H7 (cell line): Measurements from ENCODE around the gene MYADM. TPM values are rescaled to one million over a fixed set of nuclear protein-coding genes. Genes with fewer than 3 reads are reported as not detected.

Experiments used
- DNase-seq: peaks from one replicate; pipeline ENCODE4 v3.0.0; 2012
- H3K27me3 ChIP-seq: 2 replicates; pipeline ENCODE4 v1.6.0; 2011; ENCODE audit warnings: mild to moderate bottlenecking, low read length; ENCODE audit not compliant: control insufficient read depth, insufficient read depth
- H3K36me3 ChIP-seq: replicated peaks from 2 replicates; pipeline ENCODE4 v1.5.1; 2011; ENCODE audit warnings: low read length; ENCODE audit not compliant: control insufficient read depth, insufficient read depth
- H3K4me3 ChIP-seq: 2 replicates; pipeline ENCODE4 v1.5.1; 2011; ENCODE audit warnings: low read depth, mild to moderate bottlenecking, control low read depth, low read length, moderate library complexity; ENCODE audit not compliant: insufficient read depth
- total RNA-seq: library from RNA; depleted of rRNA; stranded (reverse); fragments of >200 nt; shearing (Covaris generic); gene quantifications from 2 replicates; pipeline ENCODE4 v1.2.3, GENCODE V29; 2014; rRNA removed

The MYADM gene
- total RNA-seq, 1 experiment from 2014 or later: 37.5 TPM

- H3K4me3 ChIP-seq: peak overlapping the region; percentile 56
These were observed 40.6 kb downstream of the MYADM start for GRCh38 chr19:53908106-53908934.

DNA sequence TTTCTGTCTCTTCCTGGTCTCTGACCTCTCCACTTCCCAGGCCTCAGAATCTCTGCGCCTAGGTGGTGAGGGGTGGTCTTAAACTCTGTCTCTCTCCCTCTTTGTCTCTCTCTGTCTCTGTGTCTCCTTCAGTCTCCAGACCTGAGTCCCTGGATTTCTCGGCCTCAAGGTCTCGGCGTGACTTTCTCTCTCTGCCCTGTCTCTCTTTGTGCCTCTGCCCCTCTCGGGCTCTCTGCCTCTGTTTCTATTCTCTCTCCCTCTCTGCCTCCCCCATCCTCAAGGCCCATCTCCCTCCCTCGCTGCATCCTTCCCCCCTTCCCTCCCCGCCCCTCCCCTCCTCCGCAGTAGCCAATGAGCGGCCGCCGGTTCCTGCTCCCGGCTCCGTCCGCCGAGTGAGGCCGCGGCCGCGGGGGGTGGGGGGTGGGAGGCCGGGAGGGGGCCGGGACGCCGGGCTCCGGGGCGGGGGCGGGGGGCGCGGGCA is 41.3 kb downstream of the MYADM start, which contains the start of gene CACNG7:
Gene CACNG7 (plus strand): TSS at position 344 of the 481 bp plus-strand sequence. CDS start 3,554 bp downstream, outside the sequence.
- Histone ChIP-seq H3K36me3 (no peaks in the 10 kb centered on the region), H3K4me3 (peak within 1 kb of the TSS; percentile 66), H3K27me3 (peaks cover 77% of the 10 kb centered on the region)
- peak; percentile 95 for DNase-seq

More at GRCh38 chr19:53908106-53908934, 40.6 kb downstream of the MYADM start:
- DNase-seq: peak; percentile 93
- H3K27me3 ChIP-seq: peaks cover 77% of the 10 kb centered on the region
- H3K36me3 ChIP-seq: no peaks in the 10 kb centered on the region

GRCh38 chr19:53909471-53910169 is 41.9 kb downstream of the MYADM start:
- DNase-seq: peak; percentile 63
- peaks cover 70% of the 10 kb centered on the region for H3K27me3 ChIP-seq
- H3K36me3 ChIP-seq: no peaks in the 10 kb centered on the region
- H3K4me3 ChIP-seq: peak overlapping the region; percentile 66

DNA sequence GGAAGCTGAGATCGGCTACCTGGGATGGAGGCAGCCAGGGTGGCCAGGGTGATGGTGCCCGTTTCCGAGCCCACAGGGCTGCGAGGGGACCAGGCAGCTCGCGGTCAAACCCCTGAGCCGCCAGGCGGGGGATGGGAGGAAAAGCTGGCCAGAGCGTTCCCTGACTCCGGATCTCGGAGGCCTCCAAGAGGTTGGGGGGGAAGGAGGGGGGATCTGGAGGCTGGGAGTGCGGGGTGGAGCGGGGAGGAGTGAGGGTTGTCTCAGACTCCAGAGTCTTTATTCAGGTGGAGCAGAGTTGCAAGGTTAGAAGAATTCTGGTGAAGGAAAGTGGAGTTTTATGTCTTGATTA is 42.5 kb downstream of the MYADM start:
- peaks cover 65% of the 10 kb centered on the region for H3K27me3 ChIP-seq
- peak; percentile 87 for DNase-seq
- H3K4me3 ChIP-seq: peak overlapping the region; percentile 66
- H3K36me3 ChIP-seq: no peaks in the 10 kb centered on the region

- DNase-seq: peak; percentile 92
These were observed 45.0 kb downstream of the MYADM start for GRCh38 chr19:53912653-53913052.

DNA sequence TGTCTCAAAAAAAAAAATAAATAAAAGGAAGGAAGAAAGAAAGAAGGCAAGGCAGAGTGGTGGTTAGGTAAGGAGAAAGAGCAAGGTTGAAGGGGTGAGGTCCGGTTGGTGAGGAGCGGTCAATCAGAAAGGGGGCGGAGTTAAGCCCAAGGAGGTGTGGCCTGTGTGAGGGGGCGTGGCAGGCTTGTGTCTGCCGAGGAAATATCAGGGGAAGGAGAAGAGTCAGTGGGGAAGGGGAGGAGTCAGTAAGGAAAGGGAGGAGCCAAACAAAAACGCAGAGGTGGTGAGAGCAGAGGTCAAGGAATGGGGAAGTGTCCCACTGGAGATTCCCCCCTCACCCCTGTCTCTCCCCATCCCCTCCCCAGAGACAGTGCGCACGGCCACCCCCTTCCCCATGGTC is 47.3 kb downstream of the MYADM start:
- peak; percentile 90 for DNase-seq
- peaks cover 24% of the 10 kb centered on the region for H3K27me3 ChIP-seq

More at GRCh38 chr19:53912653-53913052, 45.0 kb downstream of the MYADM start:
- Histone ChIP-seq H3K36me3 (peaks cover 12% of the 10 kb centered on the region), H3K27me3 (peaks cover 45% of the 10 kb centered on the region), H3K4me3 (no peak overlapping the region)

DNA sequence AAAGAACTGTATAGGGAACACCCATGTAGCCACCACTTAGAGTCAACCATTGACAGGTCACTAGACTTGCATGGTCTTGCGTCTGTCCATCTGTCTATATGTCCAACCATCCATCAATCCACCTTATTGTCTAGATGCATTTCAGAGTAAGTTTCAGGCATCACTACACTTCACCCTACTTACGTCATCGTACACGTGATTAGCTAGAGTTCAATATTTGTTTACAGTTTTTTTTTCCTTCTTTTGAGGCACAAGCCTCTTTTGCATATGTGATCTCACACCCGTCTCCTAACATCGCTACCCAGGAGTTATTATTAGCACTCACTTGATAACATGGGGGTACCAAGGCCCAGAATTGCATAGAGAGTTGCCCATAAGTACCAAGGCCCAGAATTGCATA is 48.3 kb downstream of the MYADM start:
- Histone ChIP-seq H3K36me3 (peaks cover 12% of the 10 kb centered on the region), H3K27me3 (peaks cover 14% of the 10 kb centered on the region), H3K4me3 (no peak overlapping the region)
- no peak for DNase-seq

More for the DNA sequence above, 47.3 kb downstream of the MYADM start:
- H3K4me3 ChIP-seq: no peak overlapping the region
- H3K36me3 ChIP-seq: peaks cover 12% of the 10 kb centered on the region

DNA sequence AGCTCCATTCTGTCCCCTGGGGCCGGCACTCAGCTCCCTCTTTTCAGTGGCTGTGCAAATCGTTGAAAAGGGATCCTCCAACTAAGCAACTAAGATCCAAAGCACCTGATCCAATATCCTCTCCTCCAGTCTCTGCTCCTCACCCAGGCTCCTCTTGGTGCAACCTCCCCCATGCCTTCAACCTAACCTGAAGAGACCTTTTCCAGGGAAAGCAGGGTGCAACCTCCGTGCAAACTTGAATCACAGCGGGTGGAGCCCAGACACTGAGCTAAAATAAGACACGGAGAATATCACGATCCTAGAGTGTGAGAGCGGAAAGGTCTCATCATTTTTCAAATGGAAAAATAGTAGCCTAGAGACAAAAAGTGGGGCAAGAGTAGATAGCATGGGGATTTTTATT is 49.7 kb downstream of the MYADM start:
- peaks cover 2% of the 10 kb centered on the region; the same call in 1 of the 2 replicates for H3K27me3 ChIP-seq
- H3K36me3 ChIP-seq: peaks cover 12% of the 10 kb centered on the region
- no peak overlapping the region for H3K4me3 ChIP-seq
- DNase-seq: no peak

Other genes with a start within 250 kb of the MYADM start
- gene DPRX, start 235.9 kb upstream of the MYADM start, total RNA-seq: 0.59 TPM in 1 of 2 replicates, not detected in the other
- 12.7 and 16.1 TPM in 2 replicates for gene NLRP12, start 43.6 kb upstream of the MYADM start, total RNA-seq
- gene PRKCG, start 14.3 kb downstream of the MYADM start, total RNA-seq: 1.1 and 1.7 TPM in 2 replicates
- 3.8 and 4.5 TPM in 2 replicates for gene CACNG7, start 41.4 kb downstream of the MYADM start, total RNA-seq
- 0.07 and 0.59 TPM in 2 replicates for gene CACNG8, start 95.1 kb downstream of the MYADM start, total RNA-seq
- gene CACNG6, start 123.8 kb downstream of the MYADM start, total RNA-seq: 0.38 and 0.78 TPM in 2 replicates
- gene VSTM1, start 196.0 kb downstream of the MYADM start, total RNA-seq: not detected in 2 replicates
- not detected in 2 replicates for gene TARM1, start 213.5 kb downstream of the MYADM start, total RNA-seq
- 0.66 and 1.8 TPM in 2 replicates for gene OSCAR, start 232.9 kb downstream of the MYADM start, total RNA-seq
- gene NDUFA3, start 235.0 kb downstream of the MYADM start, total RNA-seq: 111 and 113 TPM in 2 replicates
- gene TFPT, start 247.8 kb downstream of the MYADM start, total RNA-seq: 22.4 and 24.3 TPM in 2 replicates
- gene PRPF31, start 247.9 kb downstream of the MYADM start, total RNA-seq: 81.7 and 100 TPM in 2 replicates